ENCODE measurements around the gene CDC42SE2.

- TF ChIP-seq, protein P1, sequence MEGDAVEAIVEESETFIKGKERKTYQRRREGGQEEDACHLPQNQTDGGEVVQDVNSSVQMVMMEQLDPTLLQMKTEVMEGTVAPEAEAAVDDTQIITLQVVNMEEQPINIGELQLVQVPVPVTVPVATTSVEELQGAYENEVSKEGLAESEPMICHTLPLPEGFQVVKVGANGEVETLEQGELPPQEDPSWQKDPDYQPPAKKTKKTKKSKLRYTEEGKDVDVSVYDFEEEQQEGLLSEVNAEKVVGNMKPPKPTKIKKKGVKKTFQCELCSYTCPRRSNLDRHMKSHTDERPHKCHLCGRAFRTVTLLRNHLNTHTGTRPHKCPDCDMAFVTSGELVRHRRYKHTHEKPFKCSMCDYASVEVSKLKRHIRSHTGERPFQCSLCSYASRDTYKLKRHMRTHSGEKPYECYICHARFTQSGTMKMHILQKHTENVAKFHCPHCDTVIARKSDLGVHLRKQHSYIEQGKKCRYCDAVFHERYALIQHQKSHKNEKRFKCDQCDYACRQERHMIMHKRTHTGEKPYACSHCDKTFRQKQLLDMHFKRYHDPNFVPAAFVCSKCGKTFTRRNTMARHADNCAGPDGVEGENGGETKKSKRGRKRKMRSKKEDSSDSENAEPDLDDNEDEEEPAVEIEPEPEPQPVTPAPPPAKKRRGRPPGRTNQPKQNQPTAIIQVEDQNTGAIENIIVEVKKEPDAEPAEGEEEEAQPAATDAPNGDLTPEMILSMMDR (IDR thresholded peaks at IDR 0.05; ENCODE audit: low read depth, low read length): no peak
- TF ChIP-seq EZH2phosphoT487 (IDR thresholded peaks at IDR 0.05; ENCODE audit: low read depth): no peak
Observed at GRCh38 chr5:131217791-131218190, 46.1 kb upstream of the CDC42SE2 start.
